B cell (primary cell): Measurements from ENCODE around the gene PCDH9.

Source experiments
- CTCF ChIP-seq: fragments of 200-600 bp; IDR thresholded peaks from one replicate; pipeline ENCODE4 v1.8.0; 2022; ENCODE audit warnings: antibody characterized with exemption, mild to moderate bottlenecking
- EZH2 ChIP-seq: IDR thresholded peaks from 2 replicates; pipeline ENCODE4 v1.6.1; 2012; ENCODE audit warnings: borderline replicate concordance, low read depth, mild to moderate bottlenecking, moderate library complexity, low read length; ENCODE audit not compliant: insufficient read depth, poor library complexity, severe bottlenecking

DNA sequence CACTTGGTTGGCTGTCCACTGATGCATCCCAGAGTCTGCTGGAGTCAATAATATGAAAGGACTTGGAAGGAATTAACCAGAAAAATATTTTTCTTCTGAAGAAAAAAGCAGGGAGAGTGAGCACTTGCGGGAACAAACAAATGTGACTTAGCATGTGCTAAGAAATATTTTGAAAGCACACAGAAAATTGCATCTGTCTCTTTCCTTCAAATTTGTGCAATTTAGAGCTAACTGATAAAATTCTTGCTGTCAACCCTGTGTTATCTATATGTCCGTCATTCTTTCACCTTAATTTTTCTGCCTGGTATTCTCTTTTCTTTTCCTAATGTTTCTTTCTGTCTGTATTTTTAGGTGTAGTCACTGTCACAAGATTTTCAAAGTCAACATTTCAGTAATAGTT lies 852.6 kb downstream of the PCDH9 start:
- TF ChIP-seq EZH2 (no peak), CTCF (no peak)
